NT2/D1 (cell line): Measurements from ENCODE around the gene NPC1.

Experiments
- SUZ12 ChIP-seq: IDR thresholded peaks from 2 replicates; pipeline ENCODE4 v1.6.1; 2011; ENCODE audit not compliant: insufficient read length, insufficient read depth; ENCODE audit errors: extremely low read depth
- YY1 ChIP-seq: IDR thresholded peaks from 2 replicates; pipeline ENCODE4 v1.6.1; 2011; ENCODE audit not compliant: insufficient read length, insufficient read depth
- ZNF274 ChIP-seq: IDR thresholded peaks from 2 replicates; pipeline ENCODE4 v1.6.1; 2011; ENCODE audit warnings: mild to moderate bottlenecking, low read depth, low read length

DNA sequence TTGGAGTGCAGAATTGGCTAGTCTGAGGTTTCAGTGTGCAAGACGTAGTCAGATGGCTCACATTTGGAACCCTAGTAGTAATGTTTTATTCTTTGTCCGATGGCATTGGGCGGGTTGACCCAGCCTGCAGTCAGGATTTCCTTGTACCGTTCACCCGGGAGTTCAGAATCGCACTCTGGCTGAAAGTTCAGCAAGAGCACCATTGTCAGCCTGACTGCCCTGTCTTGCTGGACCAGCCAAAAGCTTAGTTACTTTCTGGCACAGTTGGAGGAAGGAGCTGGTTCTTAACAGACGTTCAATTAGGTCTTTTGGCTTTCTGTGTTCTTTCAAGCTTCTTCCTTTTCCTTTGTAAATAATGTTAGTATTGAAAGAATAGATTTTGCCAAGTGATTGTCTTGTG lies 64.4 kb downstream of the NPC1 start:
- no peak for TF ChIP-seq YY1
- TF ChIP-seq ZNF274, result no peak
- no peak for TF ChIP-seq SUZ12
